GM19328 (cell line): ENCODE results near the gene GHRL.
"Not testable (repeated sequence)": the region's sequence is repeated elsewhere in the genome, so short reads cannot be mapped to it uniquely, and the experiment has no call there.

Experiments
- ATAC-seq: cut with Tn5 transposase; IDR thresholded peaks from one replicate; pipeline ENCODE4 v1.9.1; 2021; ENCODE audit warnings: mild to moderate bottlenecking, moderate library complexity; ENCODE audit not compliant: unreplicated experiment

Gene GHRL

GRCh38 chr3:10278501-10278900, 14.2 kb downstream of the GHRL start:
- no peak for ATAC-seq

GRCh38 chr3:10277115-10277625, 15.6 kb downstream of the GHRL start:
- no peak for ATAC-seq

- no peak for ATAC-seq
Observed at GRCh38 chr3:10274601-10275000, 18.1 kb downstream of the GHRL start.

GRCh38 chr3:10273702-10274305, 18.9 kb downstream of the GHRL start:
- no peak for ATAC-seq

GRCh38 chr3:10272977-10273376, 19.8 kb downstream of the GHRL start:
- no peak for ATAC-seq

GRCh38 chr3:10272476-10272875, 20.3 kb downstream of the GHRL start:
- ATAC-seq: not testable (repeated sequence)

GRCh38 chr3:10269443-10269842, 23.3 kb downstream of the GHRL start:
- no peak for ATAC-seq

GRCh38 chr3:10268930-10269329, 23.8 kb downstream of the GHRL start:
- no peak for ATAC-seq

GRCh38 chr3:10268116-10268515, 24.6 kb downstream of the GHRL start:
- ATAC-seq: no peak

- not testable (repeated sequence) for ATAC-seq
Observed at GRCh38 chr3:10266936-10267335, 25.8 kb downstream of the GHRL start.

GRCh38 chr3:10265833-10266232, 26.9 kb downstream of the GHRL start:
- no peak for ATAC-seq

- ATAC-seq: no peak
Observed at GRCh38 chr3:10263646-10264363, 28.9 kb downstream of the GHRL start.

- no peak for ATAC-seq
Observed at GRCh38 chr3:10262027-10262426, 30.7 kb downstream of the GHRL start.

GRCh38 chr3:10260211-10260701, 32.5 kb downstream of the GHRL start:
- ATAC-seq: no peak

GRCh38 chr3:10259798-10260197, 32.9 kb downstream of the GHRL start:
- no peak for ATAC-seq

- ATAC-seq: no peak
Observed at GRCh38 chr3:10259036-10259435, 33.7 kb downstream of the GHRL start.

GRCh38 chr3:10255835-10256234, 36.9 kb downstream of the GHRL start:
- ATAC-seq: no peak

GRCh38 chr3:10253731-10254130, 39.0 kb downstream of the GHRL start:
- ATAC-seq: no peak

- ATAC-seq: no peak
Observed at GRCh38 chr3:10251006-10251405, 41.7 kb downstream of the GHRL start.

GRCh38 chr3:10249833-10250232, 42.9 kb downstream of the GHRL start:
- ATAC-seq: no peak

GRCh38 chr3:10248984-10249748, 43.6 kb downstream of the GHRL start:
- ATAC-seq: no peak
